GM23338 (cell line): ENCODE results near the gene TRIM58. TPM values are rescaled to one million over a fixed set of nuclear protein-coding genes. Genes with fewer than 3 reads are reported as not detected.

ENCODE experiments used
- ATAC-seq: fragments of 200-7000 bp; cut with Tn5 transposase; 3 replicates; pipeline ENCODE4 v1.9.1; 2020
- DNase-seq: peaks from one replicate; pipeline ENCODE4 v3.0.0-alpha.2; 2015; ENCODE audit warnings: low spot score
- H2AFZ ChIP-seq: fragments of 200-600 bp; sonication (generic); 2 replicates; pipeline ENCODE4 v1.8.0; 2016; ENCODE audit warnings: antibody characterized with exemption, mild to moderate bottlenecking, moderate library complexity
- H3F3A ChIP-seq: fragments of 200-600 bp; sonication (generic); replicated peaks from 2 replicates; pipeline ENCODE4 v1.8.0; 2017; ENCODE audit warnings: antibody characterized with exemption, mixed run types, low read depth
- H3K27ac ChIP-seq: fragments of 200-600 bp; sonication (generic); 2 replicates; pipeline ENCODE4 v1.6.1; 2016; ENCODE audit warnings: low read depth
- H3K27me3 ChIP-seq: fragments of 200-600 bp; sonication (generic); 2 replicates; pipeline ENCODE4 v1.8.0; 2016; ENCODE audit warnings: mild to moderate bottlenecking, mixed run types, moderate library complexity; ENCODE audit not compliant: insufficient read depth
- H3K36me3 ChIP-seq: fragments of 200-600 bp; sonication (generic); 2 replicates; pipeline ENCODE4 v1.8.0; 2016; ENCODE audit warnings: mild to moderate bottlenecking; ENCODE audit not compliant: insufficient read depth
- H3K4me1 ChIP-seq: fragments of 200-600 bp; sonication (generic); 2 replicates; pipeline ENCODE4 v1.8.0; 2016; ENCODE audit warnings: mild to moderate bottlenecking, moderate library complexity; ENCODE audit not compliant: insufficient read depth
- H3K4me2 ChIP-seq: fragments of 200-600 bp; sonication (generic); 2 replicates; pipeline ENCODE4 v1.7.1; 2017; ENCODE audit warnings: mixed run types
- H3K4me3 ChIP-seq: fragments of 200-600 bp; sonication (generic); 2 replicates; pipeline ENCODE4 v1.6.1; 2016; ENCODE audit warnings: mixed run types
- H3K79me2 ChIP-seq: fragments of 200-600 bp; sonication (generic); replicated peaks from 2 replicates; pipeline ENCODE4 v1.8.0; 2017; ENCODE audit warnings: mild to moderate bottlenecking; ENCODE audit not compliant: insufficient read depth
- H3K9me2 ChIP-seq: fragments of 200-600 bp; sonication (generic); 2 replicates; pipeline ENCODE4 v1.8.0; 2017; ENCODE audit not compliant: insufficient read depth
- H4K20me1 ChIP-seq: fragments of 200-600 bp; sonication (generic); replicated peaks from 2 replicates; pipeline ENCODE4 v1.8.0; 2017; ENCODE audit warnings: mild to moderate bottlenecking; ENCODE audit not compliant: insufficient read depth
- H3K27ac Mint-ChIP-seq: 2 replicates; pipeline ENCODE4 v1.8.0; 2020; ENCODE audit warnings: inconsistent platforms, mild to moderate bottlenecking, moderate library complexity, mixed read lengths
- H3K27me3 Mint-ChIP-seq: 3 replicates; pipeline ENCODE4 v1.8.0; 2022; ENCODE audit warnings: low read depth, mild to moderate bottlenecking, moderate library complexity, mixed read lengths, inconsistent platforms; ENCODE audit not compliant: insufficient read depth, poor library complexity
- H3K36me3 Mint-ChIP-seq: 3 replicates; pipeline ENCODE4 v1.8.0; 2021; ENCODE audit warnings: low read depth, mild to moderate bottlenecking, inconsistent platforms, moderate library complexity, mixed read lengths
- H3K4me1 Mint-ChIP-seq: 3 replicates; pipeline ENCODE4 v1.8.0; 2020; ENCODE audit warnings: mild to moderate bottlenecking, inconsistent platforms, mixed read lengths
- H3K4me3 Mint-ChIP-seq: 3 replicates; pipeline ENCODE4 v1.8.0; 2021; ENCODE audit warnings: moderate library complexity, mild to moderate bottlenecking, inconsistent platforms, mixed read lengths
- H3K9me3 Mint-ChIP-seq: 3 replicates; pipeline ENCODE4 v1.8.0; 2020; ENCODE audit warnings: moderate library complexity, mild to moderate bottlenecking, inconsistent platforms, mixed read lengths
- CREB1 ChIP-seq: fragments of 250-450 bp; sonication (Bioruptor Pico); IDR thresholded peaks from 2 replicates; pipeline ENCODE4 v1.5.0; 2020; ENCODE audit warnings: low read depth, mild to moderate bottlenecking, moderate library complexity
- ETS1 ChIP-seq: IDR thresholded peaks from 2 replicates; pipeline ENCODE4 v1.6.1; 2016; ENCODE audit warnings: antibody characterized with exemption
- EZH2 ChIP-seq: fragments of 200-600 bp; sonication (generic); IDR thresholded peaks from one replicate; pipeline ENCODE4 v1.8.0; 2017; ENCODE audit warnings: antibody characterized with exemption, mild to moderate bottlenecking, low read depth; ENCODE audit not compliant: unreplicated experiment
- EZH2phosphoT487 ChIP-seq: fragments of 200-600 bp; sonication (generic); IDR thresholded peaks from one replicate; pipeline ENCODE4 v1.8.1; 2018; ENCODE audit warnings: antibody characterized with exemption; ENCODE audit not compliant: unreplicated experiment
- JUNB ChIP-seq: IDR thresholded peaks from one replicate; pipeline ENCODE4 v1.6.1; 2016; ENCODE audit warnings: antibody characterized with exemption; ENCODE audit not compliant: unreplicated experiment
- POLR2AphosphoS5 ChIP-seq: IDR thresholded peaks from 2 replicates; pipeline ENCODE4 v1.6.1; 2016; ENCODE audit warnings: antibody characterized with exemption, low read depth
- REST ChIP-seq: IDR thresholded peaks from one replicate; pipeline ENCODE4 v1.6.1; 2018; ENCODE audit warnings: antibody characterized with exemption; ENCODE audit not compliant: unreplicated experiment
- STAT1 ChIP-seq: IDR thresholded peaks from one replicate; pipeline ENCODE4 v1.6.1; 2016; ENCODE audit warnings: antibody characterized with exemption; ENCODE audit not compliant: unreplicated experiment
- ZNF114 ChIP-seq: fragments of 250-450 bp; sonication (Bioruptor Pico); IDR thresholded peaks from 2 replicates; pipeline ENCODE4 v1.5.0; 2020; ENCODE audit warnings: mild to moderate bottlenecking, moderate library complexity
- ZNF462 ChIP-seq: fragments of 250-450 bp; sonication (Bioruptor Pico); IDR thresholded peaks from 2 replicates; pipeline ENCODE4 v1.5.0; 2020; ENCODE audit warnings: mild to moderate bottlenecking, moderate library complexity
- polyA plus RNA-seq: library from polyadenylated mRNA; unstranded; fragments of >200 nt; fragmentation: Nextera tagmentation; extraction: Ambion mirVana; gene quantifications from 2 replicates; pipeline ENCODE4 v1.2.1, GENCODE V29; 2016
- total RNA-seq: library from RNA; depleted of rRNA; stranded (reverse); fragments of >200 nt; shearing (Covaris generic); gene quantifications from 2 replicates; pipeline ENCODE4 v1.2.3, GENCODE V29; 2014

The TRIM58 gene
- total and polyA plus RNA-seq, 2 experiments from 2014 or later = 2.4 to 3.4 TPM

DNA sequence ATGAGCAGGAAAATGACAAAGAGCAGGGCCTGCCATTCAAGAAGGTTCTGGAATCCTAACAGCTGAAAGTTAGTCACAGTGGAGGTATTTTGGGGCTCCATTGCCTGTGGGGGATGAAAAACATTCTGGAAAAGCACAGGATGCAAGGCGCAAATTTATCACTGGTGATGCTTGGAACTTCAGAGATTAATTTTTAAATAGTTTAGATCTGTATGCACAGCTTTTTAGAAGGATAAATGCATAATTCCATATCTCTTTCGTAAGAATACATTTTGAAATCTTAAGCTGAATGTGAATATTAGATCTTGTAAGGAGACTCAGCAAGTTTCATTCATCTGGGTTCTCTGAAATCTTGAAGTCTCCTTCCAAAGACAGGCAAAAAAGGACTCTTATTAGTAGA is 15.2 kb upstream of the TRIM58 start, which contains the start of gene OR11L1:
Gene OR11L1, minus strand, starts transcription at position 101 of the 400 bp plus-strand sequence. Its CDS starts 0 bp downstream, at position 101.
- peaks cover 49% of the 10 kb centered on the region for H3K9me3 Mint-ChIP-seq
- DNase-seq (no peak), ATAC-seq (no peak)
- H3K27ac ChIP-seq = no peak within 1 kb of the TSS
- no peaks in the 10 kb centered on the region for H3K4me1 Mint-ChIP-seq
- no peak within 1 kb of the TSS for H3K27ac Mint-ChIP-seq
- H3K79me2 ChIP-seq = no peaks in the 10 kb centered on the region
- H3K36me3 ChIP-seq = no peaks in the 10 kb centered on the region
- no peak within 1 kb of the TSS for H3K4me3 ChIP-seq
- H3F3A ChIP-seq = no peaks in the 10 kb centered on the region
- no peaks in the 10 kb centered on the region for H3K9me2 ChIP-seq
- no peak within 1 kb of the TSS for H3K4me2 ChIP-seq
- no peak for TF ChIP-seq JUNB
- TF ChIP-seq EZH2phosphoT487 = no peak
- H4K20me1 ChIP-seq = no peaks in the 10 kb centered on the region
- no peaks in the 10 kb centered on the region for H3K27me3 ChIP-seq
- H3K36me3 Mint-ChIP-seq = no peaks in the 10 kb centered on the region; the same call in 1 of the 3 replicates
- peaks cover 5% of the 10 kb centered on the region for H3K27me3 Mint-ChIP-seq
- H3K4me1 ChIP-seq = peaks cover 20% of the 10 kb centered on the region
- no peak within 1 kb of the TSS for H3K4me3 Mint-ChIP-seq
- no peak within 1 kb of the TSS for H2AFZ ChIP-seq

GRCh38 chr1:247843411-247843810 is 13.6 kb upstream of the TRIM58 start:
- no peaks in the 10 kb centered on the region for H3K4me1 Mint-ChIP-seq
- TF ChIP-seq EZH2 (no peak), ETS1 (no peak), STAT1 (no peak), REST (no peak), JUNB (no peak), ZNF114 (CRISPR knock-in tag) (no peak), POLR2AphosphoS5 (no peak), ZNF462 (CRISPR knock-in tag) (no peak), CREB1 (no peak)

More at GRCh38 chr1:247843411-247843810, 13.6 kb upstream of the TRIM58 start:
- peaks cover 20% of the 10 kb centered on the region for H3K4me1 ChIP-seq
- no peaks in the 10 kb centered on the region for H3K79me2 ChIP-seq
- H3K36me3 ChIP-seq = no peaks in the 10 kb centered on the region
- no peaks in the 10 kb centered on the region for H3K27me3 ChIP-seq
- no peak for DNase-seq
- Mint-ChIP-seq H3K9me3 (peaks cover 48% of the 10 kb centered on the region), H3K4me3 (no peak overlapping the region), H3K36me3 (peaks cover 3% of the 10 kb centered on the region; the same call in 2 of the 3 replicates), H3K27ac (no peak overlapping the region), H3K27me3 (peaks cover 4% of the 10 kb centered on the region)
- H2AFZ ChIP-seq = no peak overlapping the region
- H3K27ac ChIP-seq = no peak overlapping the region
- ATAC-seq = no peak
- H3F3A ChIP-seq = no peaks in the 10 kb centered on the region
- H3K4me2 ChIP-seq = no peak overlapping the region
- no peaks in the 10 kb centered on the region for H4K20me1 ChIP-seq
- no peaks in the 10 kb centered on the region for H3K9me2 ChIP-seq
- H3K4me3 ChIP-seq = no peak overlapping the region
